SK-N-MC (cell line): ENCODE data around the gene SPACA4.

ENCODE experiments used
- DNase-seq: peaks from one replicate; pipeline ENCODE4 v3.0.0-alpha.2; 2011; ENCODE audit warnings: low read depth, low spot score
- H3K27ac ChIP-seq: fragments of 200-600 bp; sonication (generic); 2 replicates; pipeline ENCODE4 v1.5.1; 2016; ENCODE audit warnings: mixed run types
- H3K36me3 ChIP-seq: fragments of 200-600 bp; sonication (generic); 2 replicates; pipeline ENCODE4 v1.6.1; 2017; ENCODE audit warnings: antibody characterized with exemption, low read length, mixed read lengths; ENCODE audit not compliant: insufficient read depth
- H3K4me3 ChIP-seq: fragments of 200-600 bp; sonication (generic); 2 replicates; pipeline ENCODE4 v1.5.1; 2016
- H3K9ac ChIP-seq: fragments of 200-600 bp; sonication (generic); 2 replicates; pipeline ENCODE4 v1.8.0; 2017; ENCODE audit warnings: mixed run types, mixed read lengths; ENCODE audit not compliant: insufficient read length
- H3K9me3 ChIP-seq: fragments of 200-600 bp; sonication (generic); 2 replicates; pipeline ENCODE4 v1.6.1; 2017; ENCODE audit warnings: low read depth, mild to moderate bottlenecking, antibody characterized with exemption, low read length, moderate library complexity, mixed read lengths
- EZH2 ChIP-seq: fragments of 200-600 bp; sonication (generic); IDR thresholded peaks from one replicate; pipeline ENCODE4 v1.6.1; 2017; ENCODE audit warnings: antibody characterized with exemption
- FOXP2 ChIP-seq: optimal IDR thresholded peaks from 2 replicates; pipeline ENCODE3; 2011; ENCODE audit warnings: mild to moderate bottlenecking, moderate library complexity; ENCODE audit not compliant: insufficient read depth; ENCODE audit errors: extremely low read length, control extremely low read depth
- POLR2AphosphoS5 ChIP-seq: IDR thresholded peaks from 2 replicates; pipeline ENCODE4 v1.6.1; 2012; ENCODE audit warnings: mild to moderate bottlenecking, low read depth, low read length, borderline replicate concordance

SPACA4 gene

GRCh38 chr19:48603850-48604249 is 2.7 kb upstream of the SPACA4 start:
- Histone ChIP-seq H3K4me3 (no peak overlapping the region), H3K9me3 (no peaks in the 10 kb centered on the region), H3K27ac (no peak overlapping the region), H3K9ac (no peak overlapping the region), H3K36me3 (no peaks in the 10 kb centered on the region)
- TF ChIP-seq EZH2 (no peak), FOXP2 (no peak), POLR2AphosphoS5 (no peak)
- no peak for DNase-seq

- Histone ChIP-seq H3K4me3 (no peak overlapping the region), H3K36me3 (no peaks in the 10 kb centered on the region), H3K9me3 (no peaks in the 10 kb centered on the region), H3K9ac (no peak overlapping the region), H3K27ac (no peak overlapping the region)
- no peak for TF ChIP-seq FOXP2
- no peak for TF ChIP-seq EZH2
- TF ChIP-seq POLR2AphosphoS5, result no peak
- no peak for DNase-seq
Measured at GRCh38 chr19:48607359-48607755, 815 bp downstream of the SPACA4 start.

GRCh38 chr19:48608798-48609263 is 2.3 kb downstream of the SPACA4 start:
- no peak overlapping the region for H3K9ac ChIP-seq
- H3K36me3 ChIP-seq, result no peaks in the 10 kb centered on the region
- TF ChIP-seq POLR2AphosphoS5, result no peak
- no peak for TF ChIP-seq EZH2
- no peak for TF ChIP-seq FOXP2
- H3K27ac ChIP-seq, result no peak overlapping the region
- H3K9me3 ChIP-seq, result no peaks in the 10 kb centered on the region
- H3K4me3 ChIP-seq, result no peak overlapping the region
- no peak for DNase-seq

GRCh38 chr19:48609571-48610108 is 3.1 kb downstream of the SPACA4 start:
- H3K9ac ChIP-seq, result no peak overlapping the region

GRCh38 chr19:48611872-48612271 is 5.3 kb downstream of the SPACA4 start:
- Histone ChIP-seq H3K36me3 (peaks cover 21% of the 10 kb centered on the region), H3K9me3 (no peaks in the 10 kb centered on the region), H3K4me3 (no peak overlapping the region), H3K27ac (no peak overlapping the region; the same call in 1 of the 2 replicates), H3K9ac (no peak overlapping the region)
- no peak for DNase-seq
- TF ChIP-seq POLR2AphosphoS5, result no peak
- TF ChIP-seq EZH2, result no peak
- no peak for TF ChIP-seq FOXP2

More at GRCh38 chr19:48609571-48610108, 3.1 kb downstream of the SPACA4 start:
- Histone ChIP-seq H3K4me3 (no peak overlapping the region), H3K27ac (no peak overlapping the region), H3K36me3 (no peaks in the 10 kb centered on the region), H3K9me3 (no peaks in the 10 kb centered on the region)
- TF ChIP-seq FOXP2, result no peak
- TF ChIP-seq POLR2AphosphoS5, result no peak
- no peak for DNase-seq

- DNase-seq, result no peak
- Histone ChIP-seq H3K4me3 (no peak overlapping the region), H3K9ac (no peak overlapping the region), H3K9me3 (no peaks in the 10 kb centered on the region), H3K36me3 (peaks cover 35% of the 10 kb centered on the region), H3K27ac (no peak overlapping the region)
- TF ChIP-seq FOXP2, result no peak
- no peak for TF ChIP-seq EZH2
- no peak for TF ChIP-seq POLR2AphosphoS5
Measured at GRCh38 chr19:48613024-48613851, 6.7 kb downstream of the SPACA4 start.

GRCh38 chr19:48613852-48614435 is 7.4 kb downstream of the SPACA4 start:
- Histone ChIP-seq H3K4me3 (no peak overlapping the region), H3K9me3 (no peaks in the 10 kb centered on the region), H3K9ac (no peak overlapping the region), H3K36me3 (peaks cover 38% of the 10 kb centered on the region), H3K27ac (0 out of 2 replicates have a peak overlapping the region, but pooled peaks have one; percentile 36)
- no peak for TF ChIP-seq FOXP2
- no peak for TF ChIP-seq EZH2
- TF ChIP-seq POLR2AphosphoS5, result peak; percentile 50
- DNase-seq, result no peak

GRCh38 chr19:48614436-48615230 is 8.1 kb downstream of the SPACA4 start, which contains the start of gene FAM83E:
TSS of gene FAM83E (minus strand) at chr19:48615076. CDS start at chr19:48613372, 1,704 bp downstream.
- H3K36me3 ChIP-seq, result peaks cover 38% of the 10 kb centered on the region
- H3K4me3 ChIP-seq, result no peak within 1 kb of the TSS
- peak within 1 kb of the TSS; percentile 36; the same call in 1 of the 2 replicates for H3K27ac ChIP-seq
- DNase-seq, result no peak
- TF ChIP-seq POLR2AphosphoS5 (peak; percentile 39; the same call in 1 of the 2 replicates), FOXP2 (no peak)
- H3K9me3 ChIP-seq, result no peaks in the 10 kb centered on the region
- no peak within 1 kb of the TSS for H3K9ac ChIP-seq
